Naive thymus-derived CD8-positive, alpha-beta T cell (primary cell): ENCODE data around the gene ELOB. TPM values are rescaled to one million over a fixed set of nuclear protein-coding genes. Genes with fewer than 3 reads are reported as not detected.
A peak's percentile ranks its signal among the peaks of the same experiment; 100 is the strongest.

Experiments used
- ATAC-seq, 2 donors: fragments of 150-1000 bp; cut with Tn5 transposase in 1 of 2; sonication (Bioruptor Pico), chemical (Tn5 transposase) in 1 of 2; 1 replicate in 1 of 2; 2 replicates in 1 of 2; pipeline ENCODE4 v1.10.0; 2021; ENCODE audit warnings: mild to moderate bottlenecking in 2 of 2, moderate library complexity in 2 of 2
- POLR2A ChIA-PET: fragments of 350-600 bp; sonication (Branson Sonifier 250); formaldehyde crosslinking; loops from one replicate; lab custom pipeline; 2021; ENCODE audit warnings: antibody characterized with exemption; lab: Charles Lee
- DNase-seq, 10 donors: peaks; one replicate each; pipeline versions ENCODE4 v3.0.0 to v3.0.0-alpha.2; 2020 to 2022
- H3K27ac Mint-ChIP-seq, 10 donors: one replicate each; pipeline ENCODE4 v1.8.0; 2020 to 2022; ENCODE audit warnings: mild to moderate bottlenecking in 10 of 10, mixed read lengths in 10 of 10, moderate library complexity in 4 of 10, inconsistent platforms in 1 of 10
- H3K27me3 Mint-ChIP-seq, 5 donors: one replicate each; pipeline ENCODE4 v1.8.0; 2021 to 2022; ENCODE audit warnings: mixed read lengths in 5 of 5
- H3K36me3 Mint-ChIP-seq, 3 donors: one replicate each; pipeline ENCODE4 v1.8.0; 2020 to 2022; ENCODE audit warnings: mixed read lengths in 3 of 3, mild to moderate bottlenecking in 2 of 3, inconsistent platforms in 1 of 3
- H3K4me1 Mint-ChIP-seq, 4 donors: one replicate each; pipeline ENCODE4 v1.8.0; 2021 to 2022; ENCODE audit warnings: mixed read lengths in 4 of 4
- H3K4me3 Mint-ChIP-seq, 10 donors: one replicate each; pipeline ENCODE4 v1.8.0; 2020 to 2022; ENCODE audit warnings: mild to moderate bottlenecking in 10 of 10, mixed read lengths in 10 of 10, moderate library complexity in 6 of 10, inconsistent platforms in 1 of 10
- H3K9me3 Mint-ChIP-seq, 9 donors: one replicate each; pipeline ENCODE4 v1.8.0; 2020 to 2022; ENCODE audit warnings: mixed read lengths in 9 of 9, mild to moderate bottlenecking in 3 of 9, inconsistent platforms in 1 of 9, moderate library complexity in 1 of 9
- polyA plus RNA-seq, 3 donors: library from polyadenylated mRNA; unstranded; fragments of 300-500 nt; fragmentation: Illumina TruSeq; gene quantifications; one replicate each; pipeline ENCODE4 v1.2.3, GENCODE V29; 2021
- total RNA-seq, 8 experiments: library from RNA in 2 of 8; stranded (reverse) in 2 of 8; gene quantifications; one replicate each; pipeline ENCODE4 v1.2.3 and lab custom pipeline; 2021 to 2026

ELOB gene
- total and polyA plus RNA-seq, 5 experiments from 2014 or later: 121 to 301 (median 230) TPM

DNA sequence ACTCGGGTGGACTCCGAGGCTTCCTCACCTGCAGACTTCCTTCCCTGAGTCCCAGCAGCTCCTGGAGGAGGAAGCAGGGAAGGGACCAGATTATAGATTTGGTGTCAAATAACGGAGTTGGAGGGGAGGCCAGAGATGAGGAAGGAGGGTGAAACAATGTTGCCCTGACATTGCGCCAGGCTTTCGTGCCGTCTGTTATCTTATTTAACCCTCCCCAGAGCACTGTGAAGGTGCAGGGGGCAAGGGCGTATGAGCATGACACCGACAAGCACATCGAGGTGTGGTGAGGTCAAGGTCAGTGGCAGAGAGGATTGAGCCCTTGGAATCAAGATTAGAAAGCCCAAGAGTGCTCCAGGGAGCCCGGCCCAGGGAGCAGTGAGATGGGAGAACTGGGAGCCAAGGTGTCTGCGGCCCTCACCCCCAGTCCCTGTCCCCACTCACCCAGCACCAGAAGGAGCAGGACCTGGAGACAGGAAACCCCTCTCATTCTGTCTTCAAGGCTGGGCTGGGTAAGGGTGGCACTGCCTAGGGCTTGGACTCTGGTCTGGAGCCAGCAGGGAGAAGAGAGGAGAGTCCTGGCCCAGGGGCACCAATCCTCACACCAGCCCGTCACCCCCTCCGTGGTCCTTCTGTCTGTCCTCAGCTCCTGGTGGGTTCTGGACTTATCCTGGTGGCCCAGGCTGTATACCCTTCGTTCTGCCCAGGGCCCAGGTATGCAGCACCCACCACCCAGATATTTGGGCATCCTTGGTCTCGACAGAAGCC lies 9.2 kb upstream of the ELOB start:
- peaks cover 3 to 15% (median 11%) of the 10 kb centered on the region in 4 donors for H3K4me1 Mint-ChIP-seq
- ATAC-seq (no peak), DNase-seq (no peak)
- POLR2A ChIA-PET: interaction anchor here (1.9 to 4.7 kb wide), 2 partner anchors 10 to 34 kb away, joined by 9 to 30 read pairs; partner anchors contain the start of genes ELOB and SRRM2
- H3K27ac Mint-ChIP-seq: peak overlapping the region in 5 of 10 donors; percentile 14 to 67 (median 32)
- peaks cover 1 to 14% (median 4%) of the 10 kb centered on the region in 5 donors for H3K27me3 Mint-ChIP-seq
- no peaks in the 10 kb centered on the region for H3K36me3 Mint-ChIP-seq
- H3K4me3 Mint-ChIP-seq: peak overlapping the region; percentile 7 to 92 (median 54)
- H3K9me3 Mint-ChIP-seq: no peaks in the 10 kb centered on the region

DNA sequence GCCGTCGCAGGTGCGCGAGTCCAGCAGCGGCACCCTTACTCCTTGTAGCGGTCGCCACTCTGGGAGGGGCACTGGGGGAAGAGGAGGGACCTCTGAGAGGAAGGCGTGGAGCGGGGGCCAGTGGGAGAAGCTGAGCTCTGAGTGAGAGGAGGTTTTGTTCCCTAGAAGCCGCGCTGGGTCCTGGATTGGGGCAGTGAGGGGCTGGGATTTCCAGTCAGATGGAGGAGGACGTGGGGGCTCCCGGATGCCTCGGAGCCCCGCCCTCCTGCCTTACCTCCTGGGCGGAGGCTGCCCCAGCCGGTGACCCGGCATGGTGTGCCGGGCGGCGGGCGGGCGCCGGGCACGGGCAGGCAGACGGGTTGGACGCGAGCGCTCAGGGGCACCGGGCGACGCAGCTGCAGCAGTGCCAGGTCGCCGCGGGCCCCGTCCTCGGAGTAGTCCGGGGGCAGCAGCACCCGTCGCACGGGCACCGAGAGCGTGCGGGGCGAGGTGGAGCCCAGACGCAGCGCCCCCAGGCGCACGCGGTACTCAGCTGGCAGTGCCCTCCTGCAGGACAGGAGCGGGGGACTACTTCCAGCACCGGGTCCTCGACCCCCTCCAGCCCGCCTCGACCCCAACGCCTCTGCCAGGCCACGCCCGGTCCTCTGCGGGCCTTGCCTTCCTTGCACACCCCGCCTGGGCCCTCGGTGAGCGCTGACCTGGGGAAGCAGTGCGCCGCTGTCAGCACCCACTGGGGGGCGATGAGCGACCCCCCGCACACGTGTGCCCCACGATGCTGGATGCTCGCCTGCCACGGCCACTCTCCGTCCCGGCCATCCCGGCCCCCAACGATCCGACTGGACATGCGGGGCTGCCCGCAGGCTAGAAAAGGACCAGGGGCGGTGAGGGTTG lies 8.3 kb upstream of the ELOB start:
- peak in 6 of 10 donors; percentile 40 to 69 (median 50) for DNase-seq

DNA sequence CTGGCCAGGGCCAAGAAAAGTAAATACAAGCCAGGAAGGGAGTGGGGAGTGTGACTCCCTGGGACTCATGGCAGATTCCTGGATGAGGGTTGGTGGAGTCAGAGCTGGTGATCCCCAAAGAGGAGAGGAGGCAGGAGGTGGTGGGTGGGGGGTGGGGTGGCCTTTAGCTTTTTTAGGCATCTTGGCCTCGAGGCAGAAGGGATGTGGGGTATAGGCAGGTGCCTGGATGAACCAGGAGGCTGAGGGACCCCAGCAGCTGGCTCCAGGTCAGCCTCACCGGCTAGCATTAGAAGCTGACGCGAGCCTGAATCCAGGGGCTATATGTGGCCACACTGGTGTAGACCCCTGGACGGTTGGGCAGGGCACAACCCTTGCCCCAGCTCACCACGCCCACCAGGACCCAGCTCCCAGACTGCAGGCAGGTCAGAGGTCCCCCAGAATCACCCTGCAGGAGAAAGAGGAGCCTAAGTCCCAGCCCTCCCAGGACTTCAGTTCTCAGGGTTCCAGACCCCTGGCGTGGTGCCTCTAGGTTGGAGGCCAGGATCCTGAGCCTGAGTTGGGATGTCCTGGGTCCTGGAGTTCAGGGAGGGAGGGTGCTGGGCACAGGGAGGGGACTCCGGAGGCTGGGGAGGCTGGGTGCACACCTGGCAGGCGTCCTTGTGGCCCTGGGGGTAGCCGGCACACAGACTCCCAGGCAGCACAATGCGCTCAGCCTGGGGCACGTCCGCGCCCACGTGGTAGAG lies 7.4 kb upstream of the ELOB start:
- peaks cover 0 to 2% (median 0%) of the 10 kb centered on the region in 5 donors for H3K27me3 Mint-ChIP-seq
- no peaks in the 10 kb centered on the region for H3K36me3 Mint-ChIP-seq
- peaks cover 8 to 23% (median 18%) of the 10 kb centered on the region in 4 donors for H3K4me1 Mint-ChIP-seq
- no peak for DNase-seq
- peak in 1 of 2 donors; percentile 43 for ATAC-seq
- H3K4me3 Mint-ChIP-seq: peak overlapping the region; percentile 80 to 92 (median 86)
- POLR2A ChIA-PET: interaction anchor here (0.6 to 4.7 kb wide), 4 partner anchors 8 to 317 kb away, joined by 3 to 30 read pairs (median 8); partner anchors contain the start of genes ELOB and SRRM2
- H3K27ac Mint-ChIP-seq: peak overlapping the region; percentile 55 to 92 (median 72)
- no peaks in the 10 kb centered on the region for H3K9me3 Mint-ChIP-seq

More for the DNA sequence above, 8.3 kb upstream of the ELOB start:
- Mint-ChIP-seq H3K4me1 (peaks cover 3 to 16% (median 13%) of the 10 kb centered on the region in 4 donors), H3K4me3 (peak overlapping the region; percentile 80 to 92 (median 86)), H3K27ac (peak overlapping the region; percentile 53 to 92 (median 72)), H3K9me3 (no peaks in the 10 kb centered on the region), H3K36me3 (no peaks in the 10 kb centered on the region), H3K27me3 (peaks cover 0 to 8% (median 2%) of the 10 kb centered on the region in 5 donors)
- ATAC-seq: peak; percentile 85 to 87
- POLR2A ChIA-PET: interaction anchor here (0.6 to 4.7 kb wide), 3 partner anchors 9 to 316 kb away, joined by 6 to 30 read pairs (median 9); partner anchors contain the start of genes ELOB and SRRM2

DNA sequence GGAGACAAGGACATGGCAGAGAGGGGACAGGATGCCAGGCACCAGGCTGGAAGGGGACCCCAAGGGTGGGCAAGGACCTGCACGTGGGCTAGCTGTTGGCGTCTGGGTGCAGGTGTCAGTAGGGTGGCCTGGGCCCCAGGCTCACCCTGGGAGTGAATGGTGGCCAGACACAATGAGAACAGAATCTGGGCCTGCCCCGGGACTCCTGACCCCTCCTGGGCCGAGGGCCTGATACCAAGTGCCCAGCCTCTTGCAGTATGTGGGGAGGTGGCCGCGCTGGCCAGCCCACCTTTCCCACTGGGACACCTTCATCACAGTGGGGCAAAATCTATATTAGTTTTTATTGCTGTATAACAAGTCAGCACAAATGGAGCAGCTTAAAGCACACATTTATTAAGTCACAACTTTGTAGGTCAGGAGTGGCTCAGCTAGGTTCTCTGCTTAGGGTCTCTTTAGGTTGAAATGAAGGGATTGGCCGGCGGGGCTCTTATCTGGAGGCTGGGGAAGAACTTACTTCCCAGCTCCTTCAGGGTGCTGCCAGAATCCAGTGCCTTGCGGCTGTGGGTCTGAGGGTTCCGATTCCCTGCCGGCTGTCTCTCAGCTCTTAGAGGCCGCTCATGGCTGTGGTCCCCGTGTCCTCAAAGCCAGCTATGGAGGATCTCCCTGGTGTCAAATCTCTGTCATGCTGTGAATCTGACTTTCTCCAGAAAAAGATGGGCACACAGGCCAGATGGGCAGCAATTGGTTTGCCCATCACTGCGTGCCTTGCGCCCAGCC lies 6.7 kb upstream of the ELOB start:
- H3K4me1 Mint-ChIP-seq: peaks cover 8 to 31% (median 25%) of the 10 kb centered on the region in 4 donors
- POLR2A ChIA-PET: interaction anchor here (1.0 to 4.7 kb wide), 2 partner anchors 11 to 31 kb away, joined by 3 to 30 read pairs; partner anchors contain the start of gene SRRM2
- H3K27me3 Mint-ChIP-seq: no peaks in the 10 kb centered on the region
- no peaks in the 10 kb centered on the region for H3K9me3 Mint-ChIP-seq
- ATAC-seq (no peak), DNase-seq (no peak)
- no peaks in the 10 kb centered on the region for H3K36me3 Mint-ChIP-seq
- peak overlapping the region in 9 of 10 donors; percentile 28 to 92 (median 60) for H3K4me3 Mint-ChIP-seq
- H3K27ac Mint-ChIP-seq: peak overlapping the region in 7 of 10 donors; percentile 20 to 73 (median 59)

DNA sequence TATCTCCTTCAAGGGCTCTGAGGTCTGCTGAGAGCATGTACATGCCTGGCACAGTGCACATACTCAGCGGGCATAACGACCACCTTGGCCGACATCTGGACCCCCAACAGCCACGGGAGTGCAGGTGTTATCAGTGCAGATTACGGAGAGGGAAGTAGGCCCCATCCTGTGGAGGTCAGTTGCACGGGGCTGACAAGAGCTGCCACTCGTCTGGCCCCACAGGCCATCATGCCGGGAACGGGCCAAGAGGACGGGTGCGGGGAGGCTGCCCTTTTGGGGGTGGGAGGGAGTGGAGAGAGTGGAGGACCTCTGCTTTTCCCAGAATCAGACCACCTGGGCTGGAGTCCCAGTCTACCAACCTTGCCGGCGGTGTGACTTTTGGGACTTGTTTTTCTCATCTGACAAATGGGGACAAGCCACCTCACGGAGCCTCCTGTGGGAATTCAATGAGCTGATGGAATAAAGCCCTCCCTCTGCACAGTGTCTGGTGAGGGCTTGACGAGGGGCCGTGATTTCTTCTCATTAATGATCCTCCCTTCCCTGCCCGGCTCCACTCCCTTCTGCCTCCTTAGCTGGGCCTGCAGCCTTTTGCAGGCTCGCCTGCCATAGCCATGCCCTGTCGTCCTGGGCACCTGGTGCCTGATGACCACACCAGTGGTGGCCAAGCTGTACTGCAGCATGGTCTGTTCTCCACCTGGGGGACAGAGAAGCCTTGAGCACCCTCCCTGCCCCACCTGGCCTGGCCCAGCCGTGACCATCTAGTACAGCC lies 5.7 kb upstream of the ELOB start:
- H3K36me3 Mint-ChIP-seq: no peaks in the 10 kb centered on the region
- H3K4me3 Mint-ChIP-seq: peak overlapping the region in 1 of 10 donors; percentile 23
- peaks cover 18 to 39% (median 33%) of the 10 kb centered on the region in 4 donors for H3K4me1 Mint-ChIP-seq
- H3K27me3 Mint-ChIP-seq: no peaks in the 10 kb centered on the region
- H3K27ac Mint-ChIP-seq: peak overlapping the region in 5 of 10 donors; percentile 24 to 78 (median 57)
- DNase-seq (peak in 1 of 10 donors; percentile 43), ATAC-seq (no peak)
- no peaks in the 10 kb centered on the region for H3K9me3 Mint-ChIP-seq
- POLR2A ChIA-PET: interaction anchor here (0.5 to 4.7 kb wide), 3 partner anchors 30 to 1146 kb away, joined by 3 to 30 read pairs (median 6); partner anchors contain the start of gene SRRM2

DNA sequence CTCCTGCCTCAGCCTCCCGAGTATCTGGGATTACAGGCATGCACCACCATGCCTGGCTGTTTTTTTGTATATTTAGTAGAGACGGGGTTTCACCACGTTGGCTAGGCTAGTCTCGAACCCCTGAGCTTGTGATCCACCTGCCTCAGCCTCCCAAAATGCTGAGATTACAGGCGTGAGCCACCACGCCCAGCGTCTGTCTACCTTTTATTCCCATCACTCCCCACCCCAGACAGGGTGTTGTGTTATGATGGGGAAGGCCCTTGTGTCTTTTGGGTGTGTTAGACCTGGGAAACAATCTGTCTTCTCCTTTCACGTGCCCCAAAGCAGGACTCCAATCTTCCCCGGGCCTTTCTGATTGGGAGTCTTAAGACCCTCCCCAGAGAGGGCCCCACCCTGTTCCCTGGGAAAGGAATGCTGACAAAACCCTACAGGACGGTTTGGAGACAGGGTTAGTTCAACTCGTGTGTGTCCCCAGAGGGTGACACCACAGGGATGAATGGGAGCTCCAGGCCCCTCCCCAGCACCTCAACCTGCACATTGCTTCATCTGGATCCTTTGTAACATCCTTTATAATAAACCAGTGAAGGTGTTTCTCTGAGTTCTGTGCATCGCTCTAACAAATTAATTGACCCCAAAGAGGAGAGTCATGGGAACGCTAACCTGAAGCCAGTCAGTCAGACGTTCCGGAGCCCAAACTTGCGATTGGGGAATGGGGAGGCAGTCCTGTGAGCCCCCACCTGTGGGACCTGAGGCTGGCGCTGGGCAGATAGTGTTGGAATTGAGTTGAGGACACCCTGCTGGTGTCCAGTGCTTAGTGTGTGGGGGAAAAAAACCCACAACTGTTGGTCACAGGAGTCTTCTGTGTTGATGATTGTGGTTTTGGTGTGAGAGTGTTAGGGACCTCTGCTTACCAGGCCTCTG lies 3.2 kb upstream of the ELOB start:
- Mint-ChIP-seq H3K27me3 (no peaks in the 10 kb centered on the region), H3K9me3 (no peaks in the 10 kb centered on the region), H3K4me3 (peak overlapping the region in 5 of 10 donors; percentile 26 to 75 (median 60)), H3K27ac (peak overlapping the region; percentile 53 to 99 (median 92)), H3K4me1 (peaks cover 23 to 43% (median 41%) of the 10 kb centered on the region in 4 donors), H3K36me3 (peaks cover 0 to 3% (median 0%) of the 10 kb centered on the region in 3 donors)
- POLR2A ChIA-PET: interaction anchor here (0.6 to 8.2 kb wide), 2 partner anchors 27 to 33 kb away, joined by 5 to 128 read pairs; partner anchors contain the start of gene SRRM2
- DNase-seq (peak in 1 of 10 donors; percentile 45), ATAC-seq (no peak)

DNA sequence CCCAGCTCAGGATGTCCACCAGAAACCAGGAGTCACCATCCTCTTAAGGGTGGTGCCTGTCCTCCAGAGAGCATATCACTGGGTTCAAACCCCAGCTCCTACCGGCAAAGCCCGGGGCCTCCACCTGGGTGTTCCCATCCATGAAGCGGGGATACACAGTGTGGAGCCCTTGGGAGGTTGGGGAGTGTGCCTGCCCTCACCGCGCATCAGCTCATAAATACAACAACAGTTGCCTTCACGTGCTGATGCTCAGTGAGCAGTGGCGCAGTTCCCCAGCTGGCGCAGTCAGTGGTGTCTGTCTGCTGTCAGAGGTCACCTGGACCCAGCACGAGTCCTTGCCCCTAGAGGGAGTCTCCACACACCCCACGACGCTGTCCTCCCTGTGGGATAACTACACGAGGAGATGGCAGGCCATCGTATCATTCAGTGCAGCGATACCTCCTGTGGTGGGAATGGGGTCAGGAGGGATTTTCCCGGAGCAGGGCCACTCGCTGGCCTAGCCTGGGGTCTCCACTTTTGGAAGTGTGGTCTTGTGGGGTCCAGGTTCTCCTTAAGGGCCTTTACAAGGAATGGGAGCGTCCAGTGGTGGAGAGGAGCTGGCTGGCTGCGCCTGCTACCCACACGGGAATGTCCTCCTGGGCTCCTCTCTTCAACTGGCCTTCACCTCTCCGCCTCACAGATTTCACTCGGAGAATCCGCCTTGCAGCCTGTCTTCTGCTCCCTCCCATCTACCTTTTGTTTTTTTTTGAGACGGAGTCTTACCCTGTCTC lies 2.3 kb upstream of the ELOB start:
- ATAC-seq (no peak), DNase-seq (peak in 1 of 10 donors; percentile 45)
- H3K27me3 Mint-ChIP-seq: no peaks in the 10 kb centered on the region
- POLR2A ChIA-PET: interaction anchor here (0.6 to 8.2 kb wide), 8 partner anchors 12 to 247 kb away, joined by 3 to 128 read pairs (median 9); partner anchors contain the start of gene SRRM2
- peak overlapping the region in 8 of 10 donors; percentile 4 to 97 (median 95) for H3K4me3 Mint-ChIP-seq
- no peaks in the 10 kb centered on the region for H3K9me3 Mint-ChIP-seq
- peaks cover 0 to 10% (median 0%) of the 10 kb centered on the region in 3 donors for H3K36me3 Mint-ChIP-seq
- H3K27ac Mint-ChIP-seq: peak overlapping the region; percentile 96 to 99 (median 99)
- H3K4me1 Mint-ChIP-seq: peaks cover 20 to 48% (median 39%) of the 10 kb centered on the region in 4 donors

DNA sequence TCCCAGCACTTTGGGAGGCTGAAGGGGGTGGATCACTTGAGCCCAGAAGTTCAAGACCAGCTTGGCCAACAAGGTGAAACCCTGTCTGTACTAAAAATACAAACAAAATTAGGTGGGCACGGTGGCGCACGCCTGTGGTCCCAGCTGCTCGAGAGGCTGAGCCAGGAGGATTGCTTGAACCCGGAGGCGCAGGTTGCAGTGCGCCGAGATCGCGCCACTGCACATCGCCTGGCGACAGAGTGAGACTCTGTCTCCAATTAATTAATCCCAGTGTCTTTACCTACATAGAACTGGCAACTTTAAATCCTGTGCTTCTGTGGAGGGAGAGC lies 1.5 kb upstream of the ELOB start:
- Mint-ChIP-seq H3K9me3 (no peaks in the 10 kb centered on the region), H3K4me1 (peaks cover 20 to 54% (median 42%) of the 10 kb centered on the region in 4 donors)
- ATAC-seq: no peak

More for the DNA sequence above, 1.5 kb upstream of the ELOB start:
- Mint-ChIP-seq H3K4me3 (peak overlapping the region; percentile 89 to 97 (median 96)), H3K27me3 (no peaks in the 10 kb centered on the region), H3K36me3 (peaks cover 0 to 16% (median 0%) of the 10 kb centered on the region in 3 donors), H3K27ac (peak overlapping the region; percentile 96 to 99 (median 99))
- POLR2A ChIA-PET: interaction anchor here (0.6 to 8.2 kb wide), 18 partner anchors 9 to 974 kb away, joined by 3 to 128 read pairs (median 5); partner anchors contain the start of genes FLYWCH1, FLYWCH2, HCFC1R1 and KCTD5
- DNase-seq: no peak
